AG09309 (cell line): ENCODE data around the gene CCDC88A.

Source experiments
- DNase-seq: peaks from one replicate; pipeline ENCODE4 v3.0.0-alpha.2; 2010; ENCODE audit warnings: low read depth
- H3K4me3 ChIP-seq: 2 replicates; pipeline ENCODE4 v1.5.1; 2011; ENCODE audit warnings: mild to moderate bottlenecking, low read depth, low read length, moderate library complexity; ENCODE audit not compliant: control insufficient read depth
- CTCF ChIP-seq: IDR thresholded peaks from 2 replicates; pipeline ENCODE4 v1.5.1; 2011; ENCODE audit warnings: mild to moderate bottlenecking, low read depth, low read length, inconsistent platforms; ENCODE audit not compliant: insufficient read depth, control insufficient read depth; ENCODE audit errors: missing control alignments

Gene CCDC88A

GRCh38 chr2:55421326-55421725 is 1.7 kb upstream of the CCDC88A start:
- TF ChIP-seq CTCF: no peak
- no peak overlapping the region for H3K4me3 ChIP-seq

GRCh38 chr2:55420871-55421270 is 1.2 kb upstream of the CCDC88A start:
- no peak for TF ChIP-seq CTCF
- no peak for DNase-seq
- no peak overlapping the region; the same call in 1 of the 2 replicates for H3K4me3 ChIP-seq

More at GRCh38 chr2:55421326-55421725, 1.7 kb upstream of the CCDC88A start:
- DNase-seq: no peak

GRCh38 chr2:55420439-55420725 is 726 bp upstream of the CCDC88A start:
- TF ChIP-seq CTCF: no peak
- H3K4me3 ChIP-seq: peak overlapping the region; percentile 99
- DNase-seq: no peak

GRCh38 chr2:55419233-55419678 is 400 bp downstream of the CCDC88A start:
- no peak for DNase-seq
- H3K4me3 ChIP-seq: peak overlapping the region; percentile 99
- no peak for TF ChIP-seq CTCF

GRCh38 chr2:55418512-55419232 is 984 bp downstream of the CCDC88A start:
- H3K4me3 ChIP-seq: peak overlapping the region; percentile 99
- TF ChIP-seq CTCF: no peak
- no peak for DNase-seq

GRCh38 chr2:55418072-55418471 is 1.6 kb downstream of the CCDC88A start:
- no peak for TF ChIP-seq CTCF
- no peak for DNase-seq
- peak overlapping the region; percentile 99 for H3K4me3 ChIP-seq
